Neuronal stem cell (in vitro differentiated cells): ENCODE results near the gene ARFGAP1.
"Not testable (repeated sequence)": the region's sequence is repeated elsewhere in the genome, so short reads cannot be mapped to it uniquely, and the experiment has no call there.

Source experiments
- DNase-seq: peaks from one replicate; pipeline ENCODE4 v3.0.0-alpha.2; 2013; ENCODE audit warnings: low spot score
- H2AFZ ChIP-seq: one replicate; pipeline ENCODE4 v1.6.1; 2013; ENCODE audit warnings: mild to moderate bottlenecking, low read length, inconsistent platforms
- H2AK5ac ChIP-seq: 2 replicates; pipeline ENCODE4 v1.6.1; 2013; ENCODE audit warnings: low read depth, mild to moderate bottlenecking, inconsistent platforms, low read length, moderate library complexity, mixed read lengths
- H2BK120ac ChIP-seq: 2 replicates; pipeline ENCODE4 v1.6.1; 2013; ENCODE audit warnings: low read depth, mild to moderate bottlenecking, inconsistent platforms, low read length, moderate library complexity, mixed read lengths
- H2BK12ac ChIP-seq: one replicate; pipeline ENCODE4 v1.6.1; 2013; ENCODE audit warnings: low read length, inconsistent platforms
- H2BK15ac ChIP-seq: 2 replicates; pipeline ENCODE4 v1.6.1; 2013; ENCODE audit warnings: mild to moderate bottlenecking, low read length, inconsistent platforms, mixed read lengths
- H2BK5ac ChIP-seq: one replicate; pipeline ENCODE4 v1.6.1; 2013; ENCODE audit warnings: inconsistent platforms, mild to moderate bottlenecking, low read length, moderate library complexity
- H3K14ac ChIP-seq: one replicate; pipeline ENCODE4 v1.6.1; 2013; ENCODE audit warnings: low read length, inconsistent platforms
- H3K18ac ChIP-seq: 2 replicates; pipeline ENCODE4 v1.6.1; 2013; ENCODE audit warnings: low read length, inconsistent platforms
- H3K23ac ChIP-seq: 2 replicates; pipeline ENCODE4 v1.6.1; 2013; ENCODE audit warnings: low read depth, mild to moderate bottlenecking, mixed read lengths, low read length, inconsistent platforms; ENCODE audit not compliant: poor library complexity
- H3K27ac ChIP-seq: replicated peaks from 3 replicates; pipeline ENCODE4 v1.5.1; 2013; ENCODE audit warnings: low read length, inconsistent platforms
- H3K27me3 ChIP-seq, 3 experiments: 2 replicates each; pipeline ENCODE4 v1.6.1; 2013; ENCODE audit warnings: low read length in 3 of 3, mild to moderate bottlenecking in 2 of 3, inconsistent platforms in 1 of 3, low read depth in 1 of 3, mixed read lengths in 1 of 3, moderate library complexity in 1 of 3; ENCODE audit not compliant: control insufficient read depth in 3 of 3, insufficient read depth in 3 of 3
- H3K36me3 ChIP-seq, 2 donors: replicated peaks in 1 of 2; 2 replicates each; pipeline ENCODE4 v1.6.1; 2013; ENCODE audit warnings: low read length in 2 of 2; ENCODE audit not compliant: control insufficient read depth in 2 of 2, insufficient read depth in 2 of 2
- H3K4ac ChIP-seq: 2 replicates; pipeline ENCODE4 v1.6.1; 2013; ENCODE audit warnings: inconsistent platforms, mild to moderate bottlenecking, low read length, moderate library complexity
- H3K4me1 ChIP-seq, 2 donors: 1 replicate in 1 of 2; 2 replicates in 1 of 2; pipeline ENCODE4 v1.6.1; 2013; ENCODE audit warnings: low read length in 2 of 2, low read depth in 1 of 2; ENCODE audit not compliant: control insufficient read depth in 2 of 2, insufficient read depth in 1 of 2
- H3K4me2 ChIP-seq: one replicate; pipeline ENCODE4 v1.6.1; 2013; ENCODE audit warnings: mild to moderate bottlenecking, low read length, inconsistent platforms; ENCODE audit not compliant: insufficient read depth, poor library complexity, severe bottlenecking
- H3K4me3 ChIP-seq, 2 donors: 2 replicates each; pipeline ENCODE4 v1.5.1; 2013; ENCODE audit warnings: low read length in 2 of 2, mild to moderate bottlenecking in 2 of 2, inconsistent platforms in 1 of 2, moderate library complexity in 1 of 2
- H3K79me1 ChIP-seq: one replicate; pipeline ENCODE4 v1.6.1; 2013; ENCODE audit warnings: low read depth, mild to moderate bottlenecking, inconsistent platforms, low read length, moderate library complexity
- H3K9ac ChIP-seq: one replicate; pipeline ENCODE4 v1.6.1; 2013; ENCODE audit warnings: mild to moderate bottlenecking, low read depth, low read length, inconsistent platforms; ENCODE audit not compliant: poor library complexity
- H3K9me3 ChIP-seq, 2 donors: replicated peaks in 1 of 2; 2 replicates each; pipeline versions ENCODE3 to v1.6.1; 2013; ENCODE audit warnings: low read length in 2 of 2, mild to moderate bottlenecking in 2 of 2, inconsistent platforms in 1 of 2, low read depth in 1 of 2, mixed read lengths in 1 of 2, moderate library complexity in 1 of 2; ENCODE audit not compliant: control insufficient read depth in 2 of 2, insufficient read depth in 1 of 2
- H4K8ac ChIP-seq: one replicate; pipeline ENCODE4 v1.6.1; 2013; ENCODE audit warnings: low read depth, mild to moderate bottlenecking, inconsistent platforms, low read length, moderate library complexity
- H4K91ac ChIP-seq: one replicate; pipeline ENCODE4 v1.6.1; 2013; ENCODE audit warnings: low read length, low read depth, mild to moderate bottlenecking, inconsistent platforms; ENCODE audit not compliant: poor library complexity
- WGBS, 2 donors: extraction: QIAGEN DNeasy Blood & Tissue Kit; methylation state at CpG; one replicate each; pipeline ENCODE4 v1.1.7; 2013; ENCODE audit warnings: missing lambda C conversion rate in 2 of 2, mixed read lengths in 1 of 2; ENCODE audit not compliant: insufficient read length in 2 of 2, insufficient replicate concordance in 1 of 2; ENCODE audit errors: extremely low coverage in 2 of 2; 5-methylcytosine and 5-hydroxymethylcytosine counted together

ARFGAP1 gene

GRCh38 chr20:63251350-63251749 is 21.3 kb upstream of the ARFGAP1 start:
- H3K18ac ChIP-seq, H3K9ac ChIP-seq, H2AK5ac ChIP-seq, H2BK120ac ChIP-seq, H2AFZ ChIP-seq, DNase-seq, H3K4me2 ChIP-seq, H4K8ac ChIP-seq, H2BK5ac ChIP-seq, H4K91ac ChIP-seq, H3K27ac ChIP-seq, H3K4me3 ChIP-seq, H3K4ac ChIP-seq, H3K9me3 ChIP-seq, H2BK12ac ChIP-seq, H2BK15ac ChIP-seq, H3K14ac ChIP-seq, H3K23ac ChIP-seq, H3K27me3 ChIP-seq: not testable (repeated sequence)
- Histone ChIP-seq H3K36me3 (peaks cover 2 to 20% of the 10 kb centered on the region in 2 donors), H3K4me1 (peaks cover 41 to 43% of the 10 kb centered on the region in 2 donors), H3K79me1 (peaks cover 16% of the 10 kb centered on the region)
- no CpG with 5 or more reads among the region's 14 CpGs for WGBS, 2 donors

DNA sequence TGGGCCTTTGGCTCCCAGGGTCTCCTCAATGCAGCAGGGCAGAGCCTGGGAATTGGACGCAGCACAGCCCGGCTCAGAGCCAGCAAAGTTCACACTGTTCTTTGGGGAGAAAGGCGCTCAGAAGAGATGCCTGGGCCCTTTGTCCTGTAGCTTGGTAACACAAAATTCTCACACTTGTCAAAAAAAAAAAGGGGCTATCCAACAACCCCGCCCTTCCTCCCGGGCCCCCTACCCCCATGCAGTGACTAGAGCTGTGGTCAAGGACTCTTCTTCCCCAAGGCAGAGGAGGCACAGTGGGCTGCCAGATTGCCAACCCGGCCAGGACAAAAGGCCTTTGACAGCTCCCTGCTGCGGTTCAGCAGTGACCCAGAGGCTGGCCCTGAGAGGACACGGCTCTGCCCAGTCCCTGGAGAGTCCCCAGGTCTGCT is 20.3 kb upstream of the ARFGAP1 start:
- H3K18ac ChIP-seq = peak overlapping the region; percentile 92
- peaks cover 0 to 8% of the 10 kb centered on the region in 2 donors for H3K9me3 ChIP-seq
- H3K23ac ChIP-seq = peak overlapping the region; percentile 89
- no peaks in the 10 kb centered on the region for H3K27me3 ChIP-seq
- peak overlapping the region; percentile 53 for H2BK5ac ChIP-seq
- no peak for DNase-seq
- no peak overlapping the region for H4K8ac ChIP-seq
- H3K4me1 ChIP-seq = peaks cover 33 to 37% of the 10 kb centered on the region in 2 donors
- H3K4ac ChIP-seq = peak overlapping the region; percentile 2
- H2BK15ac ChIP-seq = peak overlapping the region; percentile 65
- H2AFZ ChIP-seq = no peak overlapping the region
- H2BK12ac ChIP-seq = peak overlapping the region; percentile 46
- peak overlapping the region; percentile 50 for H3K9ac ChIP-seq
- peaks cover 15% of the 10 kb centered on the region for H3K79me1 ChIP-seq
- no peak overlapping the region for H3K4me2 ChIP-seq
- no peak overlapping the region for H4K91ac ChIP-seq
- no peak overlapping the region for H2BK120ac ChIP-seq
- no CpG with 5 or more reads among the region's 8 CpGs for WGBS, 2 donors
- peak overlapping the region in 1 of 2 donors; percentile 51 for H3K4me3 ChIP-seq
- peak overlapping the region; percentile 87 for H2AK5ac ChIP-seq
- no peak overlapping the region for H3K27ac ChIP-seq
- peaks cover 2 to 10% of the 10 kb centered on the region in 2 donors for H3K36me3 ChIP-seq
- H3K14ac ChIP-seq = no peak overlapping the region

DNA sequence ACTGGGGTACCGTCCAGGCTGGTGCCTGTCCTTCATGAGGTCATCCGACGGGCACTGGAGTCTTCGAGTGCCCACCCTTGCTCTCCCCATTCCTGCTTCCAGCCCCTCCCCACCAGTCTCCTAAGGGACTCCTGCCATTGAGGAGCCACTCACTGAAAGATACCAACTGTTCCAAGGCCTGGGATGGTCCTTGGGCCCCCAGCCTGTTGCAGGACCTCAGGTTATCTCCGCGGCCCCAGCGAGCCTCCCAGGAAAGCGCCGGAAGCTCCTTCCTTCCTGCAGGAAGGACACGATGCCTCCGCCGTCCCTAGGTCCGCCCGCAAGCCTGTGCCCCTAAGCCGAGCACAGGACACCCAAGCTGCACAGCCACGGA is 19.6 kb upstream of the ARFGAP1 start:
- Histone ChIP-seq H3K4ac (peak overlapping the region; percentile 38), H3K9ac (peak overlapping the region; percentile 74), H3K18ac (peak overlapping the region; percentile 92), H3K27me3 (no peaks in the 10 kb centered on the region), H3K9me3 (peaks cover 0 to 16% of the 10 kb centered on the region in 2 donors), H3K27ac (peak overlapping the region; percentile 67), H2BK5ac (peak overlapping the region; percentile 40), H2BK12ac (peak overlapping the region; percentile 85), H3K23ac (no peak overlapping the region), H2AK5ac (peak overlapping the region; percentile 87), H4K91ac (no peak overlapping the region), H3K4me2 (peak overlapping the region; percentile 51), H2BK15ac (peak overlapping the region; percentile 65), H4K8ac (no peak overlapping the region), H2BK120ac (peak overlapping the region; percentile 29), H3K14ac (no peak overlapping the region), H3K4me3 (peak overlapping the region; percentile 51 to 93), H3K4me1 (peaks cover 30 to 32% of the 10 kb centered on the region in 2 donors), H2AFZ (peak overlapping the region; percentile 81), H3K36me3 (peaks cover 4 to 6% of the 10 kb centered on the region in 2 donors), H3K79me1 (peaks cover 12% of the 10 kb centered on the region)
- no CpG with 5 or more reads among the region's 16 CpGs for WGBS, 2 donors
- no peak for DNase-seq

DNA sequence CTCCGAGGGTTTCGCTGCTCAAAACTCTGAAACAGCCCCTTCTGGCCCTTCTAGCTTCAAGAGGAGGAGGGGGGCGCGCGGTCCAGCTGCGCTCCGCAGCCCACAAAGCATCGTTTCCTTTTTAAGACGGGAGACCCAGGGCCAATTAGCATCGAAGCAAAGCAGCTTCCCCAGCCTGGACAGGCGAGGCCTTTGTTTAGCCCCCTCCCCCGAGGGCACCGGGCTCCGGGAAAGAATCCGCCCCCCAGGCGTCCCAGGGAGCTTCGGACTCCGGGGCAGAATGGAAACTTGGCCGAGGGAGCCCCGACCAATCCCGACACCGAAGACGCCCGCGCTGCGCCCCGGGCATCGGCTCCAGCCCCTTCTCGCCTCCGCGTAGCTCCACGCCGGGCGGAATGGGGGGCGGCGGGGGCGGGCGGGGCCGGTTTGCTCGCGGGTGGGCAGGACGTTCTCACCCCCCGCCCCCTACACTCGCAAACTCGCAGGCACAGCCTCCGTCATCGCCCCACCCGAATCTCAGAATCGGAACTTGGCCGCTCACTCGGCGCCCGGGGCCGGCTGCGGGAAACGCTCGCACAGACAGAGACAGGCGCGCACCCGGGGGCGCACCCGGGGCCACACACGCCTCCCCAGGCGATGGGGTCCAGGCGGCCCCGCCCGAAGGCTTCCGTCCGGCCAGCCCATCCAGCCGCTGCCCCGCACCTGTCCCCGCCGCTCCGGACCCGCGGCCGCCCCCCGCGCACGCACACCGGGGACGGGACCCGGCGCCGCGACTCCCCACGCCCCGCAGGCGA is 19.0 kb upstream of the ARFGAP1 start:
- peak; percentile 85 for DNase-seq
- H4K91ac ChIP-seq = peak overlapping the region; percentile 83
- peak overlapping the region; percentile 91 for H3K9ac ChIP-seq
- H2AK5ac ChIP-seq = peak overlapping the region; percentile 100
- peaks cover 4 to 6% of the 10 kb centered on the region in 2 donors for H3K36me3 ChIP-seq
- H2AFZ ChIP-seq = peak overlapping the region; percentile 81
- H3K9me3 ChIP-seq = peaks cover 0 to 18% of the 10 kb centered on the region in 2 donors
- peak overlapping the region; percentile 89 for H3K14ac ChIP-seq
- H3K79me1 ChIP-seq = peaks cover 12% of the 10 kb centered on the region
- peak overlapping the region; percentile 87 for H2BK120ac ChIP-seq
- H3K4me2 ChIP-seq = peak overlapping the region; percentile 86
- peak overlapping the region; percentile 99 for H3K18ac ChIP-seq
- peak overlapping the region; percentile 97 for H2BK15ac ChIP-seq
- no peak overlapping the region for H2BK12ac ChIP-seq
- H3K4me3 ChIP-seq = peak overlapping the region; percentile 51 to 93
- peak overlapping the region; percentile 59 for H4K8ac ChIP-seq
- peak overlapping the region; percentile 40 for H2BK5ac ChIP-seq
- H3K4ac ChIP-seq = peak overlapping the region; percentile 47
- H3K27me3 ChIP-seq = no peaks in the 10 kb centered on the region
- H3K23ac ChIP-seq = peak overlapping the region; percentile 85
- WGBS, 2 donors = no CpG with 5 or more reads among the region's 89 CpGs
- H3K4me1 ChIP-seq = peaks cover 30% of the 10 kb centered on the region in 2 donors
- H3K27ac ChIP-seq = peak overlapping the region; percentile 67
